ENCODE measurements around the gene SNED1.

GRCh38 chr2:241082341-241083090 lies 84.1 kb downstream of the SNED1 start:
- TF ChIP-seq, protein P1, sequence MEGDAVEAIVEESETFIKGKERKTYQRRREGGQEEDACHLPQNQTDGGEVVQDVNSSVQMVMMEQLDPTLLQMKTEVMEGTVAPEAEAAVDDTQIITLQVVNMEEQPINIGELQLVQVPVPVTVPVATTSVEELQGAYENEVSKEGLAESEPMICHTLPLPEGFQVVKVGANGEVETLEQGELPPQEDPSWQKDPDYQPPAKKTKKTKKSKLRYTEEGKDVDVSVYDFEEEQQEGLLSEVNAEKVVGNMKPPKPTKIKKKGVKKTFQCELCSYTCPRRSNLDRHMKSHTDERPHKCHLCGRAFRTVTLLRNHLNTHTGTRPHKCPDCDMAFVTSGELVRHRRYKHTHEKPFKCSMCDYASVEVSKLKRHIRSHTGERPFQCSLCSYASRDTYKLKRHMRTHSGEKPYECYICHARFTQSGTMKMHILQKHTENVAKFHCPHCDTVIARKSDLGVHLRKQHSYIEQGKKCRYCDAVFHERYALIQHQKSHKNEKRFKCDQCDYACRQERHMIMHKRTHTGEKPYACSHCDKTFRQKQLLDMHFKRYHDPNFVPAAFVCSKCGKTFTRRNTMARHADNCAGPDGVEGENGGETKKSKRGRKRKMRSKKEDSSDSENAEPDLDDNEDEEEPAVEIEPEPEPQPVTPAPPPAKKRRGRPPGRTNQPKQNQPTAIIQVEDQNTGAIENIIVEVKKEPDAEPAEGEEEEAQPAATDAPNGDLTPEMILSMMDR (IDR thresholded peaks at IDR 0.05) = no peak
- no peak for TF ChIP-seq POLR2A (IDR thresholded peaks at IDR 0.05)
